GM19035 (cell line): Measurements from ENCODE around the gene EGFL7.

ENCODE experiments used
- ATAC-seq: cut with Tn5 transposase; IDR thresholded peaks from one replicate; pipeline ENCODE4 v1.9.1; 2021; ENCODE audit not compliant: unreplicated experiment

Gene EGFL7

GRCh38 chr9:136685216-136685615 is 22.5 kb downstream of the EGFL7 start:
- no peak for ATAC-seq

- no peak for ATAC-seq
These were observed 23.2 kb downstream of the EGFL7 start for GRCh38 chr9:136685790-136686533.

GRCh38 chr9:136686534-136686793 is 23.7 kb downstream of the EGFL7 start:
- no peak for ATAC-seq

DNA sequence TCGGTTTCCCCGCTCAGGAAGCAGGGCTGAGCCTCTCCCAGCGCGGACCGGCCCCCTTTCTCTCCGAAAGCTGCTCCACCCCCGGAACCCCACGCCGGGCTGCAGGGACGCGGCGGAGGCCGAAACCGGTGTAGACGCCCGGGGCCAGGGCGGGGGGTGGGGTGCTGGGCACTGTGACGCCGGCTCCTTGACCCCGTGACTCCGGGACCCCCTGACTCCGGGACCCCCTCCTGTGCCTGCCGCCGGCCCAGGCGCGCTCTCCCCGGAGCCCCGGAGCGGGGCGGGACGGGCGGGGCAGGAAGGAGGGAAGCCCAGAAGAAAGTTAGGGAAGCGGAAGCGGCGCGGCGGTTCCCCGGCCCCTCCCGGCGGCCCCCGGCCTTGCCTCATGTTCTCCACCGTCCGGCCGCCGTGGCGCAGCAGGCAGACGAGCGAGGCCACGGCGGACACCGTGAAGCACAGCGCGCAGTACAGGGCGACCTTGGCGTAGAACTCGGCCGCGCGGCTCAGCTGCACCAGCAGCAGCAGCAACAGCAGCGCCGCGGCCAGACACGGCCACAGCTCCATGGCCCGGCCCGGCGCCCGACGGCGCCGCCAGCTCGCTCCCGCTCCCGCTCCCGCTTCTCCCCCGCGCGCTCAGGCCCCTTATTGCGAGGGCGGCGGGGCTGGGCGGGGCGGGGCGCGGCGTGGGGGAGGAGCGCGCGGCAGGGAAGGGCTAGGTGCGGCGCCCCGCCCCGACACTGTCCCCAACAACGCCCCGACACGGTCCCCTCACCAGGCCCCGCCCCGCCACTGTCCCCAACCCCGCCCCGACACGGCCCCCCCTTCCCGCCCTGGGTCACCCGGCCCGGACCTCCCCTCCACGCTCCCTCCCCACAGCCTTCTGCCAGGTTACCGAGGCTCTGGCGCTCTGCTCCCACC is 24.3 kb downstream of the EGFL7 start, which contains the start of gene AGPAT2:
AGPAT2 (minus strand) TSS at position 664 of the 918 bp plus-strand sequence; CDS start at position 564, 100 bp downstream.
- ATAC-seq, result peak; percentile 57

- no peak for ATAC-seq
These were observed 25.1 kb downstream of the EGFL7 start for GRCh38 chr9:136687721-136688223.

DNA sequence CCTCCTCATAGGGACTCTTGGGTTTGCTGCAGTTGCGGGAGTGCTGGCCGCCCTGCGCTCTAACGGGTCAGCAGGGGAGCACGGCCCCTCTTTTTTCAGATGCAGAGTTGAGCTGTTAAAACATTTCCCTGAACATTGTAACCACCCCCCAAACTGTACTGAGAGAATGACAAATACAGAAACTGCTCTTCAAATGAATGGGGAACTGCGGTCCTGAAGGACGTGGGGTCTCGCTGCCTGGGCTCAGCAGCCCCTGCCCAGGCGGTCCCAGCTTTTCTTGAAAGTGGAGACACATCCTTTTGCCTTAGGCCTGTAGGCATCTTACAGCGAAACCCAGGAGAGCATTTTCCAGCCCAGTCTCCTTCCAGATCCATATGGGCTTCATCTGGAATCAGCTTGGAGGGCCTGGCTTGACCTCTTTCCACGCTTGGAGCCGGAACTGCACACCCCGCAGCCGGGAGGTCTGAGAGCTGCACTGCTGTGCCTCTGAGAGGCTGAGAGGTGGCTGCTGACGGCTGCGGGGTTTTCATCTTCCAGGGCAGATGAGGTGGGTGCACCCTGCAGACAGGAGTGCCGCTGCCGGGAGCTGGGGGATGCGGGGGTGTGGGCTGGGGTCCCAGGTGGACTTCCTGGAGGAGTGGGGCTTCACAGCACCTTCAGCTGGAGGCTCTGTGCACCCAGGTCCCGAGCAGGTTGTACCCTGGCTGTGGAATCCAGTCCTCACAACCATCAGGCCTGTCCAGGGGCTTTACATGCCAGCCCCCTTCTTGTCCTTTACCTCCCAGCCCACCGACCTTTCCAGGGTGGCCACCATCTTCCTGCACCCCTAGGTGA is 25.8 kb downstream of the EGFL7 start:
- no peak for ATAC-seq

DNA sequence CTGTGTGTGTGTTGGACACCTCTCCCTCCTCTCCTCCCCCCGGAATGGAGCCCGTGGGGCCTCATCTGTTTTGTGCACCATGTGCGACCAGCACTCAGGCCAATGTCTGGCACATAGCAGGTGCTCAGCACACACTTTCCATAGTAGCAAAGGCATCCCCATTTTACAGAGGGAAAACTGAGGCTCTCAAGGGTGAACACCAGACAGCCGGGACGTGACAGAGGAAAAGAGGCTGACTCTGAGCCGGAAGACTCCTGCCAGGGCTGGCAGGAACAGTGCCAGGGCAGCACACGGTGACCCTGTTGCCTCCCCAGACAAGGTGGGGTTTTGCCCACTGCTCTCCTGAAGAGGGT is 26.4 kb downstream of the EGFL7 start:
- no peak for ATAC-seq

GRCh38 chr9:136690104-136690805 is 27.5 kb downstream of the EGFL7 start:
- no peak for ATAC-seq

DNA sequence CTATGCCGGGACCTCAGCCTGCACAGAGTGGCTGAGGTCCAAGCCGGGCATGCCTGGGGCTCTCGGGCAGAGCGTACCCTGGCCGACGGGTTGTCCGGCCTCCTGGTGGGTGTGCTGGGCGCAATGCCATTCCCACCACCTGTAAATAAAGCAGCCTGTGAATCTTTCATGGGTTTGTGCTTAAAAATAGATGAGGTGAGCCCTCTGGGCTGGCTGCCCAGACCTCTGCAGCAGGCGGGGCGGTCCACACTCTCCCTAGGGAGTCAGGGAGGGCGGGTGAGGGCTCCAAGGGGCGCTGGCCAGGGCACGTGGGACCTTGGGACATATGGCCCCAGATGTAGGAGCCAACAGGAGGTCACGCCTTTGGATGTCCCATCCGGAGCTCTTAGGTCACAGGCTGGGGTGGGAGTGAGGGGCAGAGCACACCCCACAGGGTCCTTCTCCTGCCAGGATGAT is 28.1 kb downstream of the EGFL7 start:
- ATAC-seq, result no peak

DNA sequence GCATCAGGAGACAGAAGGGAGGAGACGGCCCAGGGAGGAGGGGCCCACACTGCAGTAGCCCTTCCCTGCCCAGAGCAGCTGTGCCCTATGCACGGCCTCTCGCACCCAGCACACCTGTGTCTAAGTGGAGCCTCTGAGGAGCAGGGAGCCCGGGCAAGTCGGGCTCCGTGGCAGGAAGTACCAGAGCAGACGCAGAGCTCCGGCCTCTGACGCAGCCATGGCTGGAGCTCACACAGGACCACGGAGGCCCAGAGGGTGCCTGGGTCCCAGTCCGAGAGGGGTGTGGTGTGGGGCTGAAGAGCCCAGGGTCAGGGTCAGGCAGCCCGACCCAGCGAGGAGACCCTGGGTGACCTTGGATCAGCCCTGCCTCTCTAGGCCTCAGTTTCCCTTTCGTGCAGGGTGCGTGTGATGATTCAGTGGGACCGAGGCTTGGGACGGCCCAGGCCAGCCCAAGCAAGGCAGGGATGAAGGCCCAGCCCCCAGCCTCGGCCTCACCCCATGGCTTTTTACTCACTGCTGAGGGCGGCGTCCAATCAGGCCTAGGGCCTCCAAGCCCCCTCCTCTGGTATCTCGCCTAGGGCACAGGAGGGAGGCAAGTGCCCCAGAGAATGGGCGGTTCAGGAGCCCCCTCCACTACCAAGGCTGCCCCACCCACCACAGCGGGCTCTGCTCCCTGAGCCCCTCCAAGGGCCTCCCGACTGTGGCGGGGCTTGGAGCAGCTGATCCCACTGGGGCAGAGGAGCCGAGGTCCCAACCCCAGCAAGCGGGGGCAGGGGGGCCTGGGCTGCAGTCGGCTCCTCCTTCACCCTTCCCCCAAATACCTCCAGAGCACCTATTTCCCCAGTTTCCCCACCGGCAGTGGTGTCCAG is 28.8 kb downstream of the EGFL7 start:
- ATAC-seq, result no peak

DNA sequence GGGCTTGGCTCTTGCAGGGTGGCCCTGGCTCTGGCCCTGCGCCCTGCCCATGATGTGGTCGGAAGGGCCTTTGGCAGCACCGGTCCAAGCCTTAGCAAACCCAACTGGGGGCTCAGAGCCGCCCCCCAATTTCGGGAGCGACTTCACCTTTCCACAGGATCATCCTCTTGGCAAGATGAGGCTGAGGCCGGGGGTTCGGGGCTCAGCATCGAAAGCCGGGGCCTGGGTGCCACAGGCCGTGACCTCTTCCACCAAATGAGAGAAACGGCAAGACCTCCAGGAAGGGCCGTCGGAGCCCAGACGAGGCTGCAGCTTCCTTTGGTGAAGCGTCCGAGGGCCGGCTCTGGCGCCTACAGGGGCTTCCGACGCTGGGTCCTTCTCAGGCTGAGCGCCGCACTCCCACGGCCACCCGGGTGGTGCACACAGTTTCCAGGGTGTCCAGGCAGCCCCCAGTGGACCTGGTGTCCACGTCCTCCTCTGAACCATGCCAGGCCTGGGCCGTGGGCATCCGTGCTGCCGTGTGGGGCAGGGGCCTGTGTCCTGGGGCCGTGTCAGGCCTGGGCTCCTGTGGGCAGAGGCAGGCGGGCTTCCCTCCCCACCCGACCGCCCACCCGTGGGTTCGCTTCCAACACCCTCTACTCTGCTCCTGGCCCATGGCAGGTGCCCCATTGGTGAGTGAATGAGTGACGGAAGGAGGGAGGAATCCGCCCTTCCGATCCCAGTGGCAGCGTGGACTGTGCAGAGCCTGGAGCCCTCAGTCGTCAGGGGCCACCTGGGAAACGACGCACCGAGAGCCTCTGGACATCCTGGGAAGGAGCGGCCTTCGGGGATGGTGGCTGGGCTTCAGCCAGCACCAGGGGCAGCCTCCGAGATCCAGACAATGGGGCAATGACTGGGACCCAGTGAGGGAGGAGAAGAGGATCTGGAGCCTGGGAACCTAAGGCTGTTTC is 29.7 kb downstream of the EGFL7 start:
- no peak for ATAC-seq

- no peak for ATAC-seq
These were observed 30.4 kb downstream of the EGFL7 start for GRCh38 chr9:136693135-136693489.

DNA sequence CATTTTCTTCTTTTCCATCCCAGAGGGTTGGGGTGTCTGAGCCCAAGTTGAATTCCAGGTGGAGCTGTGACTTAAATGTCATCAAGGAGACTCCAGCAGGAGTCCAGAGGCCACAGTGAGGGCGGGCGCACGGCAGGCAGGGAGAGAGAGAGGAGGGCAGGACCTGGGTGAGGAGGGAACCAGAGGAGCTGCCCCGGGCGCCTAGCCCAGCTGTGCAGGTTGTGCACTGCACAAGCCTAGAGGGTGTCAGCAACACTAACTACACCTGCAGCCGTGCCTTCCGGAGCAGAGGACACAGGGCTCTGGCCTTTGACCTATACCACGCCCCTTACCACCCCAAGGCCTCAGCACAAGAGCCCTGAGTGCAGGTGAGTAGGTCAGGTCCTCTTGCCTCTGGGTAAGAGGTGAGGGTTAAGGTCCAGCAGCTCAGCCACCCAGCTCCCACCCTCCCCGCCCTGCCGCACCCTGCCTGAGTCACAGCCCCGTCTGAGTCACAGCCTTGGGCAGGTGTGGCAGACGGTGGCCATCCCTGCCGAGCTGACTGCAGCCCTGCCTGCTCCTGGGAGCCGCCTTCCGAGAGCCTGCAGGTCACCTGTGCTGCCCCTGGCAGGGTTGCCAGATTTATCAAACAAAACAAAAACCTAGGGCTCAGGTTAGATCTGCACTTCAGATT is 30.9 kb downstream of the EGFL7 start:
- no peak for ATAC-seq

DNA sequence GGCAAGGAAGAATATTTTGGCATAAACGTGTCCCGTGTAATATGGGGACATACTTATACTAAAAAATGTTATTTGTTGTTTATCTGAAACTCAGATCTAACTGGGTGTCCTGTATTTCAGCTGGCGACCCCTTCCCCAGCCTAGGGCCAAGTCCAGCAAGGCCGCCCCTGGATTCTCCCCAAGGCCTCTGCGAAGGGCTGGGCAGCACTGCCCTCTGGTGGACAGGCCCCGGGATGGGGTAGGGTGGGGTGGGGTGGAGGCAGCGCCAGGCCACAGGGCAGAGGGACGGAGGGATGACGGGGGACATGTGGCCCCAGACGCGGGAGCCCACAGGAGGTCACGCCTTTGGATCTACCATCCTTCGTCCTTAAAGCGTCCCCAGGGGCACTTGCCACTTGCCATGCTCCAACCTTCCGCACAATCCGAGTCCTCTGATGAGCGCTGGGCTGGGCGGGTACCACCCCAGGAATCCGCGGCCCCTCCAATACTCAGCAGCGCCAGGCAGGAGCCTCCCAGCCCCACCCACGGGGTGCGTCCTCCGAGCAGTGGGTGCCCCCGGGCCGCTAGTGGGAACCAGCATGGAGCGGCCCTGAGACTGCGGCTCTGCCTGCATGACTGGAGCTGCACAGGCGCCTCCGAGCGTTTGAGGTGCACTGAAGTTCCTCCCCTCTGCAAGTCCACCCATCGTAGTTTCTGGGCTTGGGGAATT is 31.6 kb downstream of the EGFL7 start:
- no peak for ATAC-seq

DNA sequence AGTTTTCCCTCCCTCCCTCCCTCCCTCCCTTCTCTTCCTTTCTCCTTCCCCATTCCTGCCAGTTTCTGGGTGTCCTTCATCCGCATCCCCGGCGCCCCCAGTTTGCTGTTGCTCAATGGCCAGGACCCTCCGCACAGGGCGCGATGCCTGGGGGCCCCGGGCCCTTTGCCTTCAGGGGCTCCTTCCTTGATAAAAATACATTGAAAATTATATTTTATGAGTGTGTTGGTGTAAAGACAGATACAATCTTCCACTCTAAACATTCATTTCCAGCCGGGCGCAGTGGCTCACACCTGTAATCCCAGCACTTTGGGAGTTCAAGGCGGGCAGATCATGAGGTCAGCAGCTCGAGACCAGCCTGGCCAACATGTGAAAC is 32.1 kb downstream of the EGFL7 start:
- no peak for ATAC-seq

DNA sequence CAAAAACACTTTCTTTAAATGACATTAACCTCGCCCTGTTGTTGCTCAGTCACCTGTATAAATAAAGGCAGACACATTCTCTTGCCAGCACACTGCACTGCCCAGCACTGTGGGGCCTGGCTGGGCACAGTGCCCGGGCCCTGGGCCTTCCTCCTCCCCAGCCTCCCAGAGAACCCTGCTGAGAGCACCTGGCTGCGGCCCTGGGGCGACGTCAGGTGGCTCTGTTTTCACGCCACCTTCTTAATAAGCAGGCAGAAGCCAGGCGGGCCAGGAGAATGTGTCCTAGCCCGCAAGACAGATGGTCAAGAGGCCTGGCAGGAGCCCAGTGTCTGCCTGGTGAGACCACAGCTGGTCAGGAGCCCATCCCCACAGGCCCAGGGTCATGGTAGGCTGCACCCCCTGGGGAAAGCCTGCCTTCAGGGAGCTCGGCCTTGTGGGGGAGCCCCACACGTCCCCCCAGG is 32.7 kb downstream of the EGFL7 start:
- ATAC-seq, result no peak

DNA sequence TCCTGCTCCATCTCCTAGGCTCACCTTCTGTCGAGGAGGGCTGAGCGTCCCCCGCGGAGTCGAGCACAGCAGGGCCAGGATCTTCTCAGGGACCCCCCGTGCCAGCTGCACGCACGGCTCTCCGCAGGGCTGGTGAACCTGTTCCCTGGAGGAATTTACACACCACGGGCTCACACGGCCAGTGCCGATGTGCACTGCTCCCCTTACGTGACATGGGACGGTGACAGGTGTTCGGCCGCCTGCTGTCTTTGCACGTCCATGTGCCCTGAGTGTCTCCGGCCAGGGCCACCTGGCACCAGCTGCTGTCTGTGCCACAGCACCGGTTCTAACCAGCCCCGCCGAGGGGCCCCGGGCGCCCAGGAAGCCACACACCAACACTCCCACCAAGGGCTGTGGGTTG is 33.2 kb downstream of the EGFL7 start:
- no peak for ATAC-seq
